Neural progenitor cell (in vitro differentiated cells): ENCODE data around the gene ALK. TPM values are rescaled to one million over a fixed set of nuclear protein-coding genes. Genes with fewer than 3 reads are reported as not detected.

Source experiments
- DNase-seq: peaks from one replicate; pipeline ENCODE4 v3.0.0-alpha.2; 2016; ENCODE audit warnings: low spot score
- H2AFZ ChIP-seq: fragments of 200-600 bp; sonication (generic); replicated peaks from 2 replicates; pipeline ENCODE4 v1.6.1; 2016; ENCODE audit warnings: antibody characterized with exemption
- H3F3A ChIP-seq: fragments of 200-600 bp; sonication (generic); 2 replicates; pipeline ENCODE4 v1.6.1; 2016; ENCODE audit warnings: antibody characterized with exemption, low read depth
- H3K27ac ChIP-seq: fragments of 200-600 bp; sonication (generic); 2 replicates; pipeline ENCODE4 v1.5.1; 2016; ENCODE audit warnings: mild to moderate bottlenecking
- H3K27me3 ChIP-seq: fragments of 200-600 bp; sonication (generic); 2 replicates; pipeline ENCODE4 v1.6.1; 2016; ENCODE audit warnings: mild to moderate bottlenecking, moderate library complexity
- H3K36me3 ChIP-seq: fragments of 200-600 bp; sonication (generic); 2 replicates; pipeline ENCODE4 v1.5.1; 2016
- H3K4me1 ChIP-seq: fragments of 200-600 bp; sonication (generic); 2 replicates; pipeline ENCODE4 v1.6.1; 2016; ENCODE audit warnings: mixed run types
- H3K4me2 ChIP-seq: fragments of 200-600 bp; sonication (generic); 2 replicates; pipeline ENCODE4 v1.6.1; 2016
- H3K4me3 ChIP-seq: fragments of 200-600 bp; sonication (generic); 2 replicates; pipeline ENCODE4 v1.5.1; 2016
- H3K79me2 ChIP-seq: fragments of 200-600 bp; sonication (generic); 2 replicates; pipeline ENCODE4 v1.6.1; 2016; ENCODE audit warnings: low read depth
- H3K9ac ChIP-seq: fragments of 200-600 bp; sonication (generic); 2 replicates; pipeline ENCODE4 v1.6.1; 2016
- H3K9me3 ChIP-seq: fragments of 200-600 bp; sonication (generic); 2 replicates; pipeline ENCODE4 v1.5.1; 2016; ENCODE audit warnings: low read depth
- H4K20me1 ChIP-seq: fragments of 200-600 bp; sonication (generic); 2 replicates; pipeline ENCODE4 v1.6.1; 2016; ENCODE audit warnings: low read depth
- H3K27ac Mint-ChIP-seq: 3 replicates; pipeline ENCODE4 v1.8.0; 2021; ENCODE audit warnings: mixed read lengths
- H3K27me3 Mint-ChIP-seq: 2 replicates; pipeline ENCODE4 v1.8.0; 2022; ENCODE audit warnings: low read depth, mild to moderate bottlenecking, inconsistent platforms, moderate library complexity, mixed read lengths; ENCODE audit not compliant: insufficient read depth
- H3K36me3 Mint-ChIP-seq: 3 replicates; pipeline ENCODE4 v1.8.0; 2021; ENCODE audit warnings: mixed read lengths
- H3K4me1 Mint-ChIP-seq: 3 replicates; pipeline ENCODE4 v1.8.0; 2021; ENCODE audit warnings: mixed read lengths
- H3K4me3 Mint-ChIP-seq: 3 replicates; pipeline ENCODE4 v1.8.0; 2021; ENCODE audit warnings: mild to moderate bottlenecking, moderate library complexity, mixed read lengths
- H3K9me3 Mint-ChIP-seq: 3 replicates; pipeline ENCODE4 v1.8.0; 2020; ENCODE audit warnings: mixed read lengths
- EZH2 ChIP-seq: fragments of 200-600 bp; sonication (generic); IDR thresholded peaks from 2 replicates; pipeline ENCODE4 v1.6.1; 2017; ENCODE audit warnings: antibody characterized with exemption, mild to moderate bottlenecking, moderate library complexity
- EZH2phosphoT487 ChIP-seq: fragments of 200-600 bp; sonication (generic); IDR thresholded peaks from 2 replicates; pipeline ENCODE4 v1.6.1; 2017; ENCODE audit warnings: antibody characterized with exemption
- total RNA-seq: library from RNA; depleted of rRNA; stranded (reverse); fragments of >200 nt; gene quantifications from 2 replicates; pipeline ENCODE4 v1.2.3, GENCODE V29; 2015; ENCODE audit warnings: low replicate concordance
- TF ChIP-seq, protein P1 (sequence below): fragments of 200-600 bp; sonication (generic); IDR thresholded peaks from 2 replicates; pipeline ENCODE4 v1.5.1; 2017; ENCODE audit warnings: antibody characterized with exemption, mild to moderate bottlenecking

Gene ALK
- total RNA-seq, 1 donor from 2014 or later: not detected

GRCh38 chr2:29479401-29479800 is 442.0 kb downstream of the ALK start:
- Mint-ChIP-seq H3K4me1 (peaks cover 23% of the 10 kb centered on the region), H3K4me3 (no peak overlapping the region), H3K9me3 (peaks cover 10% of the 10 kb centered on the region), H3K36me3 (no peaks in the 10 kb centered on the region), H3K27me3 (peaks cover 9% of the 10 kb centered on the region), H3K27ac (no peak overlapping the region)
- no peaks in the 10 kb centered on the region for H3K4me1 ChIP-seq
- no peak overlapping the region for H2AFZ ChIP-seq
- no peaks in the 10 kb centered on the region for H3F3A ChIP-seq
- no peaks in the 10 kb centered on the region for H3K27me3 ChIP-seq
- no peak overlapping the region for H3K27ac ChIP-seq
- no peaks in the 10 kb centered on the region for H3K36me3 ChIP-seq
- no peaks in the 10 kb centered on the region for H3K79me2 ChIP-seq
- no peaks in the 10 kb centered on the region for H3K9me3 ChIP-seq
- H3K9ac ChIP-seq: no peak overlapping the region
- DNase-seq: no peak
- no peaks in the 10 kb centered on the region for H4K20me1 ChIP-seq
- H3K4me3 ChIP-seq: no peak overlapping the region
- H3K4me2 ChIP-seq: no peak overlapping the region
- TF ChIP-seq EZH2 (no peak), EZH2phosphoT487 (no peak)
- TF ChIP-seq, protein P1, sequence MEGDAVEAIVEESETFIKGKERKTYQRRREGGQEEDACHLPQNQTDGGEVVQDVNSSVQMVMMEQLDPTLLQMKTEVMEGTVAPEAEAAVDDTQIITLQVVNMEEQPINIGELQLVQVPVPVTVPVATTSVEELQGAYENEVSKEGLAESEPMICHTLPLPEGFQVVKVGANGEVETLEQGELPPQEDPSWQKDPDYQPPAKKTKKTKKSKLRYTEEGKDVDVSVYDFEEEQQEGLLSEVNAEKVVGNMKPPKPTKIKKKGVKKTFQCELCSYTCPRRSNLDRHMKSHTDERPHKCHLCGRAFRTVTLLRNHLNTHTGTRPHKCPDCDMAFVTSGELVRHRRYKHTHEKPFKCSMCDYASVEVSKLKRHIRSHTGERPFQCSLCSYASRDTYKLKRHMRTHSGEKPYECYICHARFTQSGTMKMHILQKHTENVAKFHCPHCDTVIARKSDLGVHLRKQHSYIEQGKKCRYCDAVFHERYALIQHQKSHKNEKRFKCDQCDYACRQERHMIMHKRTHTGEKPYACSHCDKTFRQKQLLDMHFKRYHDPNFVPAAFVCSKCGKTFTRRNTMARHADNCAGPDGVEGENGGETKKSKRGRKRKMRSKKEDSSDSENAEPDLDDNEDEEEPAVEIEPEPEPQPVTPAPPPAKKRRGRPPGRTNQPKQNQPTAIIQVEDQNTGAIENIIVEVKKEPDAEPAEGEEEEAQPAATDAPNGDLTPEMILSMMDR: no peak

- Mint-ChIP-seq H3K4me1 (peaks cover 23% of the 10 kb centered on the region), H3K36me3 (no peaks in the 10 kb centered on the region), H3K9me3 (peaks cover 11% of the 10 kb centered on the region), H3K27ac (no peak overlapping the region), H3K4me3 (no peak overlapping the region), H3K27me3 (peaks cover 10% of the 10 kb centered on the region)
- DNase-seq: no peak
- no peaks in the 10 kb centered on the region for H4K20me1 ChIP-seq
- no peaks in the 10 kb centered on the region for H3K4me1 ChIP-seq
- H3K9ac ChIP-seq: no peak overlapping the region
- no peaks in the 10 kb centered on the region for H3K36me3 ChIP-seq
- H3K27me3 ChIP-seq: no peaks in the 10 kb centered on the region
- no peak overlapping the region for H2AFZ ChIP-seq
- no peaks in the 10 kb centered on the region for H3K9me3 ChIP-seq
- no peak overlapping the region for H3K27ac ChIP-seq
- no peaks in the 10 kb centered on the region for H3F3A ChIP-seq
- H3K4me2 ChIP-seq: no peak overlapping the region
- TF ChIP-seq EZH2phosphoT487 (no peak), EZH2 (no peak)
- TF ChIP-seq, protein P1: no peak
- no peak overlapping the region for H3K4me3 ChIP-seq
- no peaks in the 10 kb centered on the region for H3K79me2 ChIP-seq
Measured at GRCh38 chr2:29478641-29479040, 442.7 kb downstream of the ALK start.

- Mint-ChIP-seq H3K27me3 (peaks cover 7% of the 10 kb centered on the region), H3K27ac (no peak overlapping the region), H3K4me3 (no peak overlapping the region), H3K4me1 (peaks cover 23% of the 10 kb centered on the region), H3K36me3 (no peaks in the 10 kb centered on the region), H3K9me3 (peaks cover 14% of the 10 kb centered on the region)
- no peak overlapping the region for H3K27ac ChIP-seq
- DNase-seq: no peak
- H4K20me1 ChIP-seq: no peaks in the 10 kb centered on the region
- H3K27me3 ChIP-seq: no peaks in the 10 kb centered on the region
- H3K9me3 ChIP-seq: no peaks in the 10 kb centered on the region
- no peaks in the 10 kb centered on the region for H3K79me2 ChIP-seq
- H3K36me3 ChIP-seq: no peaks in the 10 kb centered on the region
- H3K9ac ChIP-seq: no peak overlapping the region
- H3F3A ChIP-seq: no peaks in the 10 kb centered on the region
- no peak for TF ChIP-seq EZH2phosphoT487
- TF ChIP-seq EZH2: no peak
- TF ChIP-seq, protein P1: no peak
- H2AFZ ChIP-seq: no peak overlapping the region
- no peak overlapping the region for H3K4me2 ChIP-seq
- no peak overlapping the region for H3K4me3 ChIP-seq
- H3K4me1 ChIP-seq: no peaks in the 10 kb centered on the region
Measured at GRCh38 chr2:29477186-29477585, 444.2 kb downstream of the ALK start.
